Activated T-helper 17 cell treated with anti-CD3 and anti-CD28 coated beads, Interleukin-2, amount 50 U/mL, for 72 hours (primary cell): ENCODE data around the gene ABL2. TPM values are rescaled to one million over a fixed set of nuclear protein-coding genes. Genes with fewer than 3 reads are reported as not detected.

Source experiments
- ATAC-seq: fragments of 150-1000 bp; cut with Tn5 transposase; replicated peaks from 2 replicates; pipeline ENCODE4 v1.10.0; 2021; ENCODE audit warnings: mild to moderate bottlenecking, moderate library complexity
- H3K27ac Mint-ChIP-seq: one replicate; pipeline ENCODE4 v1.8.0; 2022; ENCODE audit warnings: mixed read lengths
- H3K27me3 Mint-ChIP-seq: one replicate; pipeline ENCODE4 v1.8.0; 2022; ENCODE audit warnings: mixed read lengths
- H3K36me3 Mint-ChIP-seq: one replicate; pipeline ENCODE4 v1.8.0; 2022; ENCODE audit warnings: low read depth, mild to moderate bottlenecking, mixed read lengths
- H3K4me1 Mint-ChIP-seq: one replicate; pipeline ENCODE4 v1.8.0; 2022; ENCODE audit warnings: mixed read lengths
- H3K4me3 Mint-ChIP-seq: one replicate; pipeline ENCODE4 v1.8.0; 2022; ENCODE audit warnings: mild to moderate bottlenecking, mixed read lengths
- H3K9me3 Mint-ChIP-seq: one replicate; pipeline ENCODE4 v1.8.0; 2022; ENCODE audit warnings: mixed read lengths
- total RNA-seq, 2 donors: library from RNA; stranded (reverse); gene quantifications; one replicate each; pipeline ENCODE4 v1.2.3, GENCODE V29; 2022

ABL2 gene
- total RNA-seq, 2 donors from 2014 or later: 5.2 to 8.2 TPM

DNA sequence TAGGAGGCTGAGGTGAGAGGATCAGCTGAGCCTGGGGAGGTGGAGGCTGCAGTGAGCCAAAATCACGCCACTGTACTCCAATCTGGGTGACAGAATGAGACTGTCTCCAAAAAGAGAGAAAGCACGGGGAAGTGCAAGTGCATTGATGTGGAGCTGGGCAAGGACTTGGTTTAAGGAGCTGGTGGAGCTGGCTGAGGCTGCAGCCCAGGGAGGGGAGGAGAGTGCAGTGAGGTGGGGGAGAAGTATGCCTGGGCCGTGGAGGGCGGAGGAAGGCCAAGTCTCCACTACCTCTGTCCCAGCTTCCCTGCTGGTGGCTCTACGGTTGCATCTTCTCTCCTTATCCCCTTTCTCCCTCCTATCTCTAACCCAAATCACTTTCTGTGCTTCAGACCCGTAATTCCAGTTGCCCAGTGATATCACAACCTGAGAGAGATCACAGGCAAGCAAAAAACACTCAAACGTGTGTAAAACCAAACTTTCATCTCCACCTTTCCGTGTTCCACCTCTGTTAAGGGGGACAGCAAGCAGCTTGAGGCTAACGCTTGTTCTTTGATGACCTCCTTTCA lies 136.5 kb downstream of the ABL2 start:
- ATAC-seq: no peak
- H3K9me3 Mint-ChIP-seq: no peaks in the 10 kb centered on the region
- peaks cover 74% of the 10 kb centered on the region for H3K36me3 Mint-ChIP-seq
- no peaks in the 10 kb centered on the region for H3K27me3 Mint-ChIP-seq
- no peaks in the 10 kb centered on the region for H3K4me1 Mint-ChIP-seq
- no peak overlapping the region for H3K4me3 Mint-ChIP-seq
- peak overlapping the region; percentile 74 for H3K27ac Mint-ChIP-seq

DNA sequence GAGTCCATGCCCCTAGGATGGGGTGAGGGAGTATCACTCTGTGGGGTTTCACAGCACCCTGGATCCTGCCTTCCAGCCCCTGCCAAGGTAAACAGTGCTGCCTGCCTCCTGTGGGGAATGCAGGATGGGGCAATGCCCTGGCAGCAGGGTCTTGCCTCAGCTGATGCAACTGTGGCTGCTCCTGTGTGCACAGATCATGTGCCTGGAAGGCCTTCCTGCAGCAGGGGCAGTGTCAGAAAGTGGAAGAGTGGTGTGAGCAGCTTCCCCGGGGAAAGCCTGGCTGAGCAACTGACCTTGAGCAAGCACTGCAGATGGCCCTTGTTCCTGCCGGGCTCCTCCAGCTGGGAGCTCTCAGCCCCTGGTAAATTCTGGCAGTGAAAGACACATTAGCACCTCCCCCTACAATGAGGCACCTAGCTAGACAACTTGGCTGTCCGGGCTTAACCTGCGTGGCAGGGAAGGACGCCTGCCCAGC lies 137.7 kb downstream of the ABL2 start:
- ATAC-seq: no peak
- peaks cover 70% of the 10 kb centered on the region for H3K36me3 Mint-ChIP-seq
- no peak overlapping the region for H3K4me3 Mint-ChIP-seq
- no peaks in the 10 kb centered on the region for H3K27me3 Mint-ChIP-seq
- H3K27ac Mint-ChIP-seq: peak overlapping the region; percentile 39
- H3K4me1 Mint-ChIP-seq: no peaks in the 10 kb centered on the region
- H3K9me3 Mint-ChIP-seq: no peaks in the 10 kb centered on the region

DNA sequence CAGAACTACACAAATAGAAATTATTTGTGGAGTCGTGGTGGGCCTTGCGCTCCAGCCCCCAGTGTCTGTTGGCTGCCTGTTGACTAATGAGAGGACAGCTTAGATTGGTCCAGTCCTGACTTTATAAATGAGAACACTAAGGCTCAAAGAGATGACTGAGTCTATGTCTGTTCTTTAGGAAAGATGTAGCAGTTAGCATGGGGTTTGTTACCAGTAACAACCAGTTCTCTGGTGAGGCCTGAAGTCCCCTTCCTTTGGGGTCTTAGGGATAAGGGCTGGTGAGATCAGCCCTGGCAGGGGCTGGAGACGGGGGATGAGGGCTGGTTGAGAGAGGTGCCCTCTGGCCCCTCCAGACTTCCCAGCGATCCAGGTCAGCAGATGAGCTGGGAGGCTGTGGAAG lies 138.6 kb downstream of the ABL2 start:
- Mint-ChIP-seq H3K9me3 (no peaks in the 10 kb centered on the region), H3K27me3 (no peaks in the 10 kb centered on the region), H3K4me3 (no peak overlapping the region), H3K4me1 (no peaks in the 10 kb centered on the region), H3K27ac (peak overlapping the region; percentile 39), H3K36me3 (peaks cover 70% of the 10 kb centered on the region)
- ATAC-seq: no peak

DNA sequence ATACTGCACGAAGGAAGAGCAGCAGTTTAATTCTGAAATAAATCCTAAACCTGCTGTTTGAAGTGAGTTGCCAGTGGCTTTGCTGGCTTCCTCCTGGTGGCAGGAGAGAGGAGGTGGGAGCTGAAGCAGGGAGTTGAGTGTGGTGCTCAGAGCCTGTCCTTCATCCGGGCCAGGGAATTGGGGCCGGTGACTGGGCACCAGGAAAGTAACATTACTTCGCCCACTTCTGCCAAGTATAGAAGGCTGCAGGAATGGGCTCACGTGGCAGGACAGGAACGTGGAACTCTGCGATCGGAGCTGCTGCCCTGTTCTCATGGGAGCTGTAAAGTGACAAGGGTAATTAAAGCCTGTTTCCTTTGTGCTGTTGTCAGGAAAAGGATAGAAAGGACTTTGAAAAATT lies 139.0 kb downstream of the ABL2 start:
- no peak for ATAC-seq
- no peak overlapping the region for H3K4me3 Mint-ChIP-seq
- H3K27me3 Mint-ChIP-seq: no peaks in the 10 kb centered on the region
- peak overlapping the region; percentile 37 for H3K27ac Mint-ChIP-seq
- no peaks in the 10 kb centered on the region for H3K4me1 Mint-ChIP-seq
- H3K36me3 Mint-ChIP-seq: peaks cover 70% of the 10 kb centered on the region
- H3K9me3 Mint-ChIP-seq: no peaks in the 10 kb centered on the region

DNA sequence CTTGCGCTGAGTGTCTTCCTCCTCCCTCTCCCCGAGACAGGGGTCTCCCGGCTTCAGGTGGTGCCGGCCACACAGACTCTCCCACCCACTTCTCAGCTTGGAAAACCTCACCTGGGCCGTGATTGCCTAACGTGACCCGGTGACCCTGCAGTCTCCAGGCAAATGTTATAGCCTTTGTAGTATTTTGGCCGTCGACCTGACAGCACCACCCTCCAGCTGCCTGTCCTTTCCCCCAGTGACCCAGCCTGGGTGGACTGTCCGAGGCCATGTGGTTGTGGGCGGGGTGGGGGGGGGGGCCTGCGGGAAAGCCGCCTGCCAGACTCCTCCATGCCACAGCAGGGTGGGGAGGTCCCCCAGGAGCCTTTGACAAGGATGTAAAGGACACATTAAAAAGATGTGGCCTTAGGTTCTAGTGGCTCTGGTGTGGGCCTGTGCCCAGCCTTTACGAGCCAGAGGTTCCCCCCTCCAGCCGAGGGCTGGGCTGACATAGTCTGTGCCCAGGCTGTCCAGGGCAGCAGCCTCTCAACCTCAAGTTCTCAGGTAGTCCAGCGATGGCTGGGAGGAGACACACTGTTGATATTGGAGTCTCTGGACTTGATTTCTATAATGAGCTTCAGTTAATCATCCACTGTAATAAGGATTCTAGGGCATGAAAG lies 139.5 kb downstream of the ABL2 start:
- Mint-ChIP-seq H3K27me3 (no peaks in the 10 kb centered on the region), H3K4me3 (no peak overlapping the region), H3K4me1 (no peaks in the 10 kb centered on the region), H3K36me3 (peaks cover 66% of the 10 kb centered on the region), H3K9me3 (no peaks in the 10 kb centered on the region), H3K27ac (peak overlapping the region; percentile 37)
- no peak for ATAC-seq

DNA sequence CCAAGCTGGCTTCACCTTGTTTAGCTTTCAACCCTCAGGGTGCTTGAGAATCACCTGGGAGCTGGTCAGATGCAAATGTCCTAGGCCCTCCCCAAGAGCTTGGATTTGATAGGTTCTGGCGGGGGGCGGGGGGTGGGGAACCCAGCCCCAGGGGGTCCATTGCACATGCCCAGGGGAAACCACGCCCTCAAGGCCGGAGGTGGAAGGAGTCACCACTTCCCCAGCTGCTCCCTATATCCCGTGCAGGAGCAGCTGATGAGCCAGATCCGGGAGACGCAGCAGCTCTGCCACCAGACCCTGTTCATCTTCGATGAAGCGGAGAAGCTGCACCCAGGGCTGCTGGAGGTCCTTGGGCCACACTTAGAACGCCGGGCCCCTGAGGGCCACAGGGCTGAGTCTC lies 141.8 kb downstream of the ABL2 start:
- no peaks in the 10 kb centered on the region for H3K9me3 Mint-ChIP-seq
- H3K4me3 Mint-ChIP-seq: no peak overlapping the region
- H3K36me3 Mint-ChIP-seq: peaks cover 46% of the 10 kb centered on the region
- H3K27me3 Mint-ChIP-seq: no peaks in the 10 kb centered on the region
- peaks cover 5% of the 10 kb centered on the region for H3K4me1 Mint-ChIP-seq
- ATAC-seq: no peak
- H3K27ac Mint-ChIP-seq: no peak overlapping the region

DNA sequence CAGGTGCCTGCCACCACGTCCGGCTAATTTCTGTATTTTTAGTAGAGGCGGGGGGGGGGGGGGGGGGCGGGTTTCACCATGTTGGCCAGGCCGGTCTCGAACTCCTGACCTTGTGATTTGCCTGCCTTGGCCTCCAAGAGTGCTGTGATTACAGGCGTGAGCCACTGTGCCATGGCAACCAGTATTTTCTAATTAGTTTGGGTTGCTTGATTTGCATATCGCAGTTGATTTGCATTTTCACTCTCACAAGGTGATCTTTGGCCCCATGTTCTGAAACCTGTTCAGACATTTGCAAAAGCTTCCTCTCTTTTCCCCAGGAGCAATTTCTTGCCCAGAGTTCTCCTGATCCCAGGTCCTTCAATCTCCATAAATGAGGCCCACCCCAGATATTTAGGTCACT lies 145.9 kb downstream of the ABL2 start:
- peak overlapping the region; percentile 85 for H3K4me3 Mint-ChIP-seq
- peaks cover 14% of the 10 kb centered on the region for H3K4me1 Mint-ChIP-seq
- H3K36me3 Mint-ChIP-seq: peaks cover 23% of the 10 kb centered on the region
- no peak for ATAC-seq
- peak overlapping the region; percentile 47 for H3K27ac Mint-ChIP-seq
- H3K27me3 Mint-ChIP-seq: no peaks in the 10 kb centered on the region
- H3K9me3 Mint-ChIP-seq: no peaks in the 10 kb centered on the region

DNA sequence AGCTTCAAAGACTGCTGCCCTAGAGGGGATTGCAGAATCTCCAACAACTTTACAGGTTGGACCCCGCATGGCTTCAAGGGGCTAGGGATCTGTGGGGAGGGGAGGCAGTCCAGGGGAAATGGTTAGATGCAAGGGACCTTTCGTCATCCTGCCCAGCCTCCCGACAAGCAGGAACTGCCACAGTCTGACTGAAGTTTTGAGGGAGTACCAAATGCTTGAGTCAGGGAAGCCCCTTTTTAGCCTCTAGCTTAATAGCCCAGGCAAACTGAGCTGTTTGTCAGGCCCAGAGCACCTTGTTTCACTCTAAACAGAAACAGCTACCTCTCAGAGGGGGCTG lies 146.5 kb downstream of the ABL2 start:
- Mint-ChIP-seq H3K27me3 (no peaks in the 10 kb centered on the region), H3K9me3 (no peaks in the 10 kb centered on the region), H3K4me3 (peak overlapping the region; percentile 85), H3K27ac (peak overlapping the region; percentile 95), H3K36me3 (peaks cover 22% of the 10 kb centered on the region), H3K4me1 (peaks cover 14% of the 10 kb centered on the region)
- peak; percentile 7 for ATAC-seq

DNA sequence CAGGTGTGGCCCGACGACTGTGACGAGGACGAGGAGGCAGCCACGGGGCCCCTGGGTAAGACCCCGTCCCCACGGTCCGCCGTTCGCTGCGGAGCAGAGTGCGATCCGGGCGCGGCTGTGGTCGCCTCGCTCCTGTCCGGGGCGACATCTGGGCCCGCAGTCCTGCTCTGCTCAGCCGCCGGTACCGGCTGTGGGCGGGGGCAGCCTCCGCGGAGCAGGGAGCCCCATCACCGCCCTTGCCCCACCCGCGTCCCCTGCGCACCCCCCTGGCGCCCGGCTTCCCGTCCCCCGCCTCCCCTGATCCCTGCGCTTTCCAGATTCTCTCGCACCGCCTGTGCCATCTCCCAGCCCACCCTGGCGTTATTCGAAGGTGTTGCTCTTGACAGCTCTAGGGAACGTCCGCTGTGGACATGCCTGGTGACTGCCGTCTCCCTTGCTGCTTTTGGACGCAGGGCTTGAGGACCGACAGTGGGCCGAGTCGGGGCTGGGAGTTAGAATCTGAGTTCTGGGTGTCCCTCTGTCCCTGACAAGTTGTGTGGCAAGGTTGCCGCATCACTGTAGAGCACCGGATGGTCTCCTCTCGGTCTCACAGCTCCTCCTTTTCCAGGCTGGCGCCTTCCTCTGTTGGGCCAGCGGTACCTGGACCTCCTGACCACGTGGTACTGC lies 147.0 kb downstream of the ABL2 start:
- Mint-ChIP-seq H3K4me1 (peaks cover 14% of the 10 kb centered on the region), H3K36me3 (peaks cover 22% of the 10 kb centered on the region), H3K27ac (peak overlapping the region; percentile 95), H3K9me3 (no peaks in the 10 kb centered on the region), H3K27me3 (no peaks in the 10 kb centered on the region), H3K4me3 (peak overlapping the region; percentile 85)
- ATAC-seq: peak; percentile 22

DNA sequence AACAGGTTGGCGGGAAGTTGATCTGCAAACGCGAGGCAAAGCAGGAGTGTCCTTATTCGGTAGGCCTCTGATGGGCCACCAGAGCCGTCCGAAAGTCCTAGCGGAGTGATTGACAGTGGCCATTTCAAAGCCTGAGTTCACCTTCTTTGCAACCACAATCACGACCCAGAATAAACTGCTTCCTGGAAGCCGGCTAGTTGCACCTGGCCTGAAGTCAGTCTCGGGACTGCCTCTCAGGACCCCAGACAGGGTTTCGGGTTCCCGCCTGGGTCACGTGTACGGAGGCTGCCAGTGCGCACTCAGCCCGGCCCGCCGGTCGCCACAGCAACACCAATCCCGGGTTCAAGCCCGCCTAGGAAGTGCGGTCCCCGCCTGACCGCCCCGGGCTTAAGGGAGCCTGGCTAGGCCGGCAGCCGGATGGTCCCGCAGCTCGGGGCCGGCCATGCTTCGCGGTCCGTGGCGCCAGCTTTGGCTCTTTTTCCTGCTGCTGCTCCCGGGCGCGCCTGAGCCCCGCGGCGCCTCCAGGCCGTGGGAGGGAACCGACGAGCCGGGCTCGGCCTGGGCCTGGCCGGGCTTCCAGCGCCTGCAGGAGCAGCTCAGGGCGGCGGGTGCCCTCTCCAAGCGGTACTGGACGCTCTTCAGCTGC lies 147.7 kb downstream of the ABL2 start, which contains the start of gene TOR3A:
Gene TOR3A (plus strand): TSS at position 384 of the 646 bp plus-strand sequence. CDS start 59 bp downstream, at position 443.
- H3K27me3 Mint-ChIP-seq: no peaks in the 10 kb centered on the region
- peaks cover 14% of the 10 kb centered on the region for H3K4me1 Mint-ChIP-seq
- peak within 1 kb of the TSS; percentile 95 for H3K27ac Mint-ChIP-seq
- peaks cover 19% of the 10 kb centered on the region for H3K36me3 Mint-ChIP-seq
- H3K9me3 Mint-ChIP-seq: no peaks in the 10 kb centered on the region
- H3K4me3 Mint-ChIP-seq: peak within 1 kb of the TSS; percentile 85
- peak; percentile 86 for ATAC-seq

DNA sequence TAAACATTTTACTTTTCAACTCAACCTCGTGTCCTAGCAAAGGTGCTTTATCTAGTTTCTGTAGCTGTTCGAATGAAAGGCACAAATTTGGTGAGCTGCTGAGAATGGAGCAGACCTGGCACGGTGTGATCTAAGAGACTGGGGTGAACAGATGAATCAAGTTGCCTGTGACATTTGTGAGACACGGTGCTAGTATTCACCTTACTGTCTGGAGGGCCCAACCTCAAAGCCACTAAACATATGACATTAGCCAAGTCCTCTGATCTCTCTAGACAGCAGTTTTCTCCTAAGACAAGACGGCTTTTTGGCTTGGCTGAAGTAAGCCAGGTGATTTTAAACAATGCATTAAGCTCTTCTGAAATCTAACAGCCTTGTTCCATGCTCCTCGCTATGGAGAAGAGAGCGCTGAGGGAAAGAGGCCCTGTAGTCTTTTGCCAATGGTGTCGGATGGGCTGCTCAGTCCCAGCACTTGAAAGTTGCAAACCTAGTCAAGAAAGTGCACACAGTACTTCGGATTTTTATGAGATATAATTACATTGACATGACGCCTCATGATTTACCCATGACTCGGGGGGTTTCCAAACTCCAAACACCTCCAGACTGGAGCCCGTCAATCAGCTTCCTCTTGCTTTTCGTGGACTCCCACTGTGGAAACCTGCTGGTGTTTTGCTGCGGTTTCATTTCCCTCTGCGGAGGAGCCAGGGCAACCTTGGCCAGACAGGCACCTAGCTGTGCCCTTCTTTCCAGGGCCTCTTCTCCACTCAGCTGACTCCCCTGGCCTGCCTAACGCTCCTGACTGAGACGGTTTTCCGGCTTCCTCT lies 148.4 kb downstream of the ABL2 start:
- Mint-ChIP-seq H3K4me3 (peak overlapping the region; percentile 85), H3K9me3 (no peaks in the 10 kb centered on the region), H3K27ac (peak overlapping the region; percentile 79), H3K4me1 (peaks cover 14% of the 10 kb centered on the region), H3K27me3 (no peaks in the 10 kb centered on the region), H3K36me3 (peaks cover 12% of the 10 kb centered on the region)
- peak; percentile 32 for ATAC-seq

DNA sequence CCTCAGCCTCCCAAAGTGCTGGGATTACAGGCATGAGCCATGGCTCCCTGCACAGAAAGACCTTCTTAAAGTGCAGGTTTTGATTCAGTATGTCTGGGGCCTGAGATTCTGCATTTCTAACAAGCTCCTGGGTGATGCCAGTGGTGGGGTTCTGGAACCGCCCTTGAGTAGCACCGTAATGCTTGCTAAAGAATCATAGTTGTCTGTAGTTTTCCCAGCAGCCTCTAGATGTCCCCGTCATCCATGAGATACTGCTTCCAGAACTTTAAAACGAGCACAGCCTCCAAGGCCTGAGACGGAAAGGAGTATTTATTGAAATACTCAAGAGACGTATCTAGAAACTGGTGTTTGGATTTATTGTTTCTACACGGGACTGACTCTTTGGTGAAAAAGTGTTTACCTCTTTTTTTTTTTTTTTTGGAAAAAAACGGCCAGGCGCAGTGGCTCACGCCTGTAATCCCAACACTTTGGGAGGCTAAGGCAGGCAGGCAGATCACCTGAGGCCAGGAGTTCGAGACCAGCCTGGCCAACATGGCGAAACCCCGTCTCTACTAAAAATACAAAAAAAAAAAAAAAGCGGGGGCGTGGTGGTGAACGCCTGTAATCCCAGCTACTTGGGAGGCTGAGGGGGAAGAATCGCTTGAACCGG lies 150.2 kb downstream of the ABL2 start:
- peak; percentile 22 for ATAC-seq
- H3K9me3 Mint-ChIP-seq: no peaks in the 10 kb centered on the region
- no peaks in the 10 kb centered on the region for H3K27me3 Mint-ChIP-seq
- H3K27ac Mint-ChIP-seq: no peak overlapping the region
- H3K36me3 Mint-ChIP-seq: peaks cover 8% of the 10 kb centered on the region
- H3K4me3 Mint-ChIP-seq: no peak overlapping the region
- H3K4me1 Mint-ChIP-seq: peaks cover 14% of the 10 kb centered on the region

DNA sequence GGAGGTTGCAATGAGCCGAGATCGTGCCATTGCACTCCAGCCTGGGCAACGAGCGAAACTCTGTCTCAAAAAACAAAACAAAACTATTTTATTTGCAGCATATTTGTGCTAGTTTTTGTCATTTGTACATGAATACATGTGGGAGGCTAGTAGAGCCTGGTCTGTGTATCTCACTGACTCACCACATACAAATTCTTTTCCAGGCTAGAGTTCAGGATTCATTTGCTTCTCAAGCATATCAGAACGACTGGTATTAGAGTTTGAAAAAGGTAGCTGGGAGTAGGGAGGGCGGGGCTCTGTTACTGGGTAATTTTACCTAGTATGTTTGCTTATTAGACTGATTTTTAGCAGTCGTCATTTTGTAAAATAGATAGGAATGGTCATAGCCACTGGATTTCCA lies 152.1 kb downstream of the ABL2 start:
- no peak for ATAC-seq
- no peak overlapping the region for H3K4me3 Mint-ChIP-seq
- no peaks in the 10 kb centered on the region for H3K9me3 Mint-ChIP-seq
- H3K27me3 Mint-ChIP-seq: no peaks in the 10 kb centered on the region
- H3K4me1 Mint-ChIP-seq: peaks cover 9% of the 10 kb centered on the region
- H3K27ac Mint-ChIP-seq: no peak overlapping the region
- peaks cover 21% of the 10 kb centered on the region for H3K36me3 Mint-ChIP-seq

DNA sequence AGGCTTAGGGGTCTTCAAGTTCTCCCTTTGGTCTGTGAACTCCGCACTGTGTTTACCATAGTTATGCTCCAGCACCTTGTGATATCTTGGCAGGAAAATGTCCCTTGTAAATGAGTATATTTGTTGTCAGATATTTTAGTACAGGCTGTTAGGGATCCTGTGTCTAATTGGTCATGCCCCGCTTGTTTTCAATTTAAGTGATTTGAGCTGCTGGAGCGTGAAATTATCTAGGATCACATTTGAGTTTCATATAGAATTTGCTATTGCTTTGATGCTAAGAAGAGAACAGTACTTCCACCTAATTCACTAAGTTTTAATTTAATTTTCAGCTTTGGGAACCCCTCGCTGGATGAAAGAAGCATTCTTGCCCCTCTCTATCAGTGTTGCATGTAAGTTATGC lies 163.0 kb downstream of the ABL2 start:
- Mint-ChIP-seq H3K9me3 (no peaks in the 10 kb centered on the region), H3K4me1 (no peaks in the 10 kb centered on the region), H3K4me3 (no peak overlapping the region)

More for the DNA sequence above, 163.0 kb downstream of the ABL2 start:
- Mint-ChIP-seq H3K27ac (no peak overlapping the region), H3K36me3 (peaks cover 65% of the 10 kb centered on the region), H3K27me3 (no peaks in the 10 kb centered on the region)
- ATAC-seq: no peak
